Stimulated activated CD8-positive, alpha-beta memory T cell treated with anti-CD3 and anti-CD28 coated beads, Interleukin-7, amount 100 ng/mL, for 48 hours (primary cell): ENCODE measurements around the gene NPLOC4.

Experiments
- DNase-seq, 2 donors: peaks; one replicate each; pipeline ENCODE4 v3.0.0-alpha.2; 2020; ENCODE audit warnings: low read depth in 1 of 2; ENCODE audit errors: extremely low read depth in 1 of 2

NPLOC4 gene

DNA sequence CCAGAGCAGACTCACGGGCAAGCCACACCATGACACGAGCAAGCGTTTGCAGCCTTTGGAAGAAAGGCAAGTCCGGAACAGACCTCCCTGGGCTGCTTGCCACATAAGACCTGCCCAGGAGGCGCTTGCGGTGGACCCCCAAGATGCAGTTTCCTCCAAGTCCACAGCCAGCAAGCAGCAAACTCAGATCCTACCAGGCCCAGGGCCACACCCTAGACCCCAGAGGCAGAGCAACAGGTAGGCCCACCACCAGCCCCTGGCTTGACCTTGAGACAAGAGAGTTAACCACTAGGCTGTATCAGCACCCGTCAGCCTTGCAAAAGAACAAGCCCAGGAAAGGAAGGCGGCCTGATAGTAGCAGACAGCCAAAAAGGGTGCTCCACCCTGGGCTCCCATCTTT is 87.1 kb downstream of the NPLOC4 start:
- DNase-seq, result no peak

- no peak for DNase-seq
Measured at GRCh38 chr17:81549031-81549557, 87.8 kb downstream of the NPLOC4 start.

GRCh38 chr17:81547614-81547982 is 89.3 kb downstream of the NPLOC4 start:
- DNase-seq, result no peak

GRCh38 chr17:81546906-81547613 is 89.9 kb downstream of the NPLOC4 start:
- DNase-seq, result no peak

DNA sequence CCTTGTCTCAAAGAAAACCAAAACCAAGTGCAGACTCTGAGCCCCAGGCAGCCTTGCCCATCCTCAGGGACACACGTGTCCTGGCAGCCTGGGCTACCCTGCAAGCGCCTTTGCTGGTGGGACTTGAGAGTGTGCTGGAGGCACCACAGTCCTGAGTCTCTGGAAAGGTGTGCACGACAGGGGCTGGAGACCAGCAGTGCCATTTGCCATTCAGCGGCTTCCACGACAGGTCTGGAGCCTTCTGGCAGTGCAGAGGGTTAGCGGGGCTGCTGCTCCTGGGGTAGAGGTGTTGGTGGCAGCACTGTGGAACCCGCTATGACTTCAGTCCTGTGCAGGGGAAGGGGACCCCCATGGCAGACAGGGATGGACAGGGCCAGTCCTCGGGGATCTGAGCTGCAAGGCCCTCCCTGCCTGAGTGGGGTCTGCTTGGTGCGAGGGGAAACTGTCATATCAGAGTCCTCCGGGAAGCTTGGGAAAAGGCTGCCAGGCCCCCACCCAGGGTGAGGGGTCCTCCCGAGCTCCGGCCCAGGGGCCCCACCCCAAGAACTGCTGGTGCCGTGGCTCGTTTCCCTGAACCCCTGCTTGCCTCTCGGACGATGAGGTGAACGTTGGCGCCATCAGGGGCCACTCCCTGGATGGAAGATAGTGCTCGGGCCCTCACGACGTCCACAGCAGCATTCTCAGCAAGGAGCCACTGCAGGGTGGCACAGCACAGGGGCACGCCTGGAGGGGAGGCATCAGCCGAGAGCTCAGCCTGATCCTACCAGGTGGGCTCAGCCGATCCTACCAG is 91.6 kb downstream of the NPLOC4 start:
- DNase-seq, result no peak

DNA sequence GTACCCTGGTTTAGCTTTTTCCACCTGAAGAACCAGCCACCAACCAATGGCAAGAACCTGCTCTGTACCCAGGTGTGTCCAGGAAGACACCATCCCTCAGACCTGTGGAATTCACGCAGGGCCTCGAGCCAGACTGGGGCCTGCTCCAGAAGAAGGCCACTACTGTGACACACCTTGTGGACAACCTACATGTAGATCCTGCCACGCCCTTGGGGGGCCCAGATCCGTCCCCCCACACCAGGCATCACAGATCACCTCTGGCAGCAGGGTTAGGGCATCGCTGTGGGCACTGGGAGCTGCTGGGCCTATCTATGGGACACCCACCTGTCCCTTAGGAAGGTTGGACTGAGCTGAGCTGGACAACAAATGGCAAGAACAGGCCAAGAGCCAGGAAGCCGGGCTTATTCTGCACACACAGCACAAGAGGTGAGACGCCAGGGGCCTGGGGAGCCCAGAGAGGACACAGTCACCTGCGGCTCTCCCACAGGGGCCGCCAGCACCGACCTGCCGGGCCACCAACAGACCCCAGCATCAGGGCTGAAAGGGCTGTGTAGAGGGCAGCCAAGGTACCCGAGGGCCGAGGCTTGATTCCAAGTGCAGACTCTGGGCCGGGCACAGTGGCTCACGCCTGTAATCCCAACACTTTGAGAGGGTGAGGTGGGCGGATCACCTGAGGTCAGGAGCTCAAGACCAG is 92.5 kb downstream of the NPLOC4 start:
- DNase-seq, result no peak

- no peak for DNase-seq
Measured at GRCh38 chr17:81543756-81544155, 93.2 kb downstream of the NPLOC4 start.

- DNase-seq, result no peak
Measured at GRCh38 chr17:81543339-81543675, 93.6 kb downstream of the NPLOC4 start.

GRCh38 chr17:81542431-81543338 is 94.2 kb downstream of the NPLOC4 start:
- DNase-seq, result no peak

DNA sequence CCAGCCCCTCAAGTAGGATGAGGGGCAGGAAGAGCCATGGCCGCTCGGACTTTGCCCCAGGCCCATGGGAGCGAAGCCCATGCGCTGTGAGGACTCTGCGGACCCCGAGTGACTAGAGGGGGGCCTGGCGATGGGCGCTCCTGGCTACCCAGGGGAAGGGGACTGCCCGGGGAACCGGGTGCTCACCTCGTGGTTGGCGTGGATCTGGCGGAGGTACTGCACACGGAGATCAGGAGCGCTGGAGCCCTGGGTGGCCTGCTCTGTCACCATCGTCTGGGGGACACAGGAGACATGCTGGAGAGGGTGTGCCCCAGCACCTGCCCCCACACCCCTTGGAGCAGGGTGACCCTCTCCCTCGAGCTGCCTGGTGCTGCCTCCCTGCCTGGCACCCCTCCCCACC is 95.8 kb downstream of the NPLOC4 start:
- no peak for DNase-seq

- no peak for DNase-seq
Measured at GRCh38 chr17:81540676-81541027, 96.3 kb downstream of the NPLOC4 start.

- DNase-seq, result no peak
Measured at GRCh38 chr17:81539961-81540675, 96.8 kb downstream of the NPLOC4 start.

DNA sequence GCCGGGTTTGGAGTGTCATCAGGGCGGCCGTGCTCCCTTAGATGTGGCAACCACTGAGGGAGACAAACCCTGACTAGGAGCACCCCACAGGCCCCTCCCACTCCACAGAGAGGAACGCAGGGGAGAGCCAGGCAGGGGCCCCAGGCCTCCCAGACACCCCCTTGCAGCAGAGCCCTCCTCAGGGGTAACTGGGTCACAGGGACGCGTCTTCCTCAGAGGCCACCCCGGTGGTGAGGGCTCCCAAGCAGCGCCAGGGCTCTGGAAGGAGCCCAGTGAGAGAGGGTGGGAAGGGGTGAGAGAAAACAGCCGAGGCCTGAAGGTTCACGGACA is 97.4 kb downstream of the NPLOC4 start:
- DNase-seq, result no peak

DNA sequence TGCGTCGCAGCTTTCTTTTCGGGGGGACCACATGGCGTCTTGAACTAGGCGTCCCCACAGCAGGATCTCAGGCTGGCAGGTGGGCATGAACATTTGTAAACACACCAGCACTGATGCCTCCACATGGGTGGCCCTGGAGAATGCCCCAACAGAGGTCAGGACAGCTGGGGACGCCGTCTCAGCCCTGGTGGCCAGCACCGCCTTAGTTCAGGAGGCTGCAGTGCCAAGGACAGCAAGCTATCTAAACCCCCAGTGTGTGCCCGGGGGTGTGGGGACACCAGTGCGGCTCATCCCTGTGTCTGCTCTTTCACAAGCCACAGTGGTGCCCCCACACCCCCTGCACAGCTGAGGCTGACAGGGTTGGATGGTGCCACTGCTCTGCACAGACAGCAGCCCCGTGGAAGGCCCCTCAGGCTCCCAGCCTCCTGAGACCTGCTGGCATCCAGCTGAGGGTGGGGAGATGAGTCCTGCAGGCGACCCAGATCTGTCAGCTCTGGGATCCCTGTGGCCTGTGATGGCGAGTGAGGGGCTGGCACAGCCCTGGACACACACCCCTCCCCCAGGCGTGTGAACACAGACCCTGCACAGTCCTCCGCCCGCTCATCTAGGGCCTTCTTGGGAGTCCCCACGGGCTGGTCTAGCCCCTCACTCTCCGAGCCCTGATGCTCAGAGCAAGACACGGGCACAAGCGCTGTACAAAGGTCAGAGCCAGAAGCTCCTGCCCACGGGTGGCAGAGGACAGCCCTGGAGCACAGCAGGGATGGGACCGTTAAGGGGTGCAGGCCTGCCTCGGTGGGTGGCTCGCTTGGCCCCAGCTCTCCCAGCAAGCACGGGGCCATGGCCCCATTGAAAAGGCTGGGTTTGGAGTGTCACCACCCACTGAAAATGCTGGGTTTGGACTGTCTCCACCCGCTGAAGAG is 98.0 kb downstream of the NPLOC4 start:
- no peak for DNase-seq

DNA sequence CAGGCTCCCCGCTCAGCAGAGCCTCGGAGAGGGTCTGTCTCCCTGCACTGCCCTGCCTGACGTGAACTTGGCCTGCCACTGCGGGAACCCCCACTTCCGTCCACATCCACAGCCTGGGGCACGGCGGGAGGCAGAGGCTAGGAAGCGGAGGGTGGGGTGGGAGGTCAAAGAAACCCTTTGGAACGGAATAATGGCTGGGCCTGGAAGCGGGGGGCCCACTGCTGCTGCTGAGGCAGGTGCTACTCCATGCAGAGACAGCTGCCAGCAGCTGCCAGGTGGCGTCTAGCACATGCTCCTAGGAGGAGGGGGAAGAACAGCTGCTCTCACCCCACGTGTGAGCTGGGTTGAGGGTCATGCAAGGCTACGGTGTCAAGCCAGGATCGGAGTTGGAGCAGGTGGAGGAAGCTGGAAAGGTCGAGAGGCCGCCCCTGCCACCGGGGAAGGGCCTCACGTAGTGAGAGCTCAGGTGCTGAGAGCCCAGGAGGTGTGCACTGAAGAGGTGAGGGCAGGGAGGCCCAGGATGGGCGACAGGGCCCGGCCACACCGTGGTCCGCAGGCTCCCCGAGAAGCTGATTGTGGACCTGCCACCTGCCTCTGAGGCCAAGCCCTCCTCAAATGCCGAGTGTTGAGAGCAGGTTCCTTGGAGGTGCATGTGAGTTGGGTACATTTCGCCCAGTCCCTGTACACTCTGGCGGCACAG is 98.9 kb downstream of the NPLOC4 start:
- DNase-seq, result no peak

DNA sequence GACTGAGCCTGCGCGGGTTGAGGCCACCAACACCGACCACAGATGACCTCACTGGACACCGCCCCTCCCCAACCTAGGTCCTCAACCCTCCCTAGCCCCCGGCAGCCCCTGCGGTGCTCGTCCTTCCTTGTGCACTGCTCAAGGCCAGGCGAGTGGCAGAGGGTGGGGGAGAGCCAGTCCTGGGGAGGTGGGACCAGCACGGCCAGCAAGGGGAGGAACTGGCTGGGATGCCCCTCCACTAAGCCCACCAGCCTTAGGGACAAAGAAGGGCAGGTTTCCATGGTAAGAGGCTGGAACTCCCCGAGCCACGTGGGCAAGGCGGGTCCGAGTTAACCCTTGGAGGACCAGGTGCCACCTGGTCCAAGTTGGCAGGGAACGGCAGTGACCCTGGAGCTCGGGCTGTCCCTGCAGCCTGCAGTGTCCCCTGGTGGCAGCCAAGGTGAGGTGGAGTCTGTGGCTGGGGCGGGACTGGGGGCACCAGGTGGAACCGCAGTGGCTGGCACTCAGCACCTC is 99.5 kb downstream of the NPLOC4 start:
- no peak for DNase-seq

DNA sequence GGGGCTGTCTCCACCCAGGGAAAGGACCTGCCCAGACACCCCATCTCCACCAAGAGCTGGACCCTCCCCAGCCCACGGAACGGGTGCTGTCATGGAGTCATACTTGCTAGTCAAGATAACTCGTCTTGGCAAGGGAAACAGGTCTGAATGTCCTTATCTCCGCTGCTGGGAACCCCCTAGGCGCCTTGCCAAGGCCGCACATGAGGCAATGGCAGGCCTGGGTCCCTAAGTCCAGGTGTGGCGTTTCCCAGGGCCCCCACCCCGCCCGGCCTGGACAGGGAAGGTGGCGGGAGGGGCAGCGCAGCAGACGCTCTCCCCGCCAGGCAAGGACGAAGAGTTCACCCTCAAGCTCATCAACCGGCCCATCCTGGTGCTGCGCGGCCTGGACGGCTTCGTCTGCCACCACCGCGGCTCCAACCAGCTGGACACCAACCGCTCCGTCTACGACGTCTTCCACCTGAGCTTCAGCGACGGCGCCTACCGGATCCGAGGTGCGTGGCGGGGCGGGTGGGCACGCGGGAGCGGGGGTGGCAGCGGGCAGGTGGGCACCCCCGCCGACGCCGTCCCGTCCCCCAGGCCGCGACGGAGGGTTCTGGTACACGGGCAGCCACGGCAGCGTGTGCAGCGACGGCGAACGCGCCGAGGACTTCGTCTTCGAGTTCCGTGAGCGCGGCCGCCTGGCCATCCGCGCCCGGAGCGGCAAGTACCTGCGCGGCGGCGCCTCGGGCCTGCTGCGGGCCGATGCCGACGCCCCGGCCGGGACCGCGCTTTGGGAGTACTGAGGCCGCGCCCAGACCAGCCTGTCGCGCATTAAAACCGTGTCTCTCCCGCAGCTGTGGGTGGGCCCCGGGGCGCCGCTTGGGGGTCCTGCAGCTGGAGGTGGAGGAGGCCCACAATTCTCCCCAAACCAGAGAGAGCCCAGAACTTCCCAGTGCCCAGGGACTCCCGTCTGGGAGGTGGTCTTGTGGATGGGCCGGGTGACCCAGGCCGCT is 100.3 kb downstream of the NPLOC4 start:
- DNase-seq, result no peak
